ENCODE measurements around the gene BORCS6.

The BORCS6 gene

DNA sequence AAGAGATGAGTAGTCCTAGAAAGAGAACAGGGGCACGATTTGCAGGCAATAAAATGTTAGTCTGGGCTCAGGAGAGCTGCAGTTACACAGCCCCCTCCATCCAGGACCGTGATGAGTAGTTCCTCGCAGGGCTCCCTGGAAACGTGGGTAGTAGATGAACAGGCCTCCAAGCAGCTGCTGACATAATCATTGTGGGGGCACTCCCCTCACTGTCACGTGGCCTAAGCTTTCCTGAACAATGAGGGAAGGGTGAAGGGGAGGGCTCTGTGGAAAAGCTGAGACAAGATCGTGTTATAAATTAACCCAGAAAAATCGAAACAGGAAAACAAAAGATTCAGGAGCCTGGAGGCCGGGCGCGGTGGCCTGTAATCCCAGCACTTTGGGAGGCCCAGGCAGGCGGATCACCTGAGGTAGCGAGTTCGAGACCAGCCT, 36.4 kb downstream of the BORCS6 start:
- DNase-seq, result peak; percentile 9

- DNase-seq, result no peak
Observed at GRCh38 chr17:8153031-8153451, 36.9 kb downstream of the BORCS6 start.

DNA sequence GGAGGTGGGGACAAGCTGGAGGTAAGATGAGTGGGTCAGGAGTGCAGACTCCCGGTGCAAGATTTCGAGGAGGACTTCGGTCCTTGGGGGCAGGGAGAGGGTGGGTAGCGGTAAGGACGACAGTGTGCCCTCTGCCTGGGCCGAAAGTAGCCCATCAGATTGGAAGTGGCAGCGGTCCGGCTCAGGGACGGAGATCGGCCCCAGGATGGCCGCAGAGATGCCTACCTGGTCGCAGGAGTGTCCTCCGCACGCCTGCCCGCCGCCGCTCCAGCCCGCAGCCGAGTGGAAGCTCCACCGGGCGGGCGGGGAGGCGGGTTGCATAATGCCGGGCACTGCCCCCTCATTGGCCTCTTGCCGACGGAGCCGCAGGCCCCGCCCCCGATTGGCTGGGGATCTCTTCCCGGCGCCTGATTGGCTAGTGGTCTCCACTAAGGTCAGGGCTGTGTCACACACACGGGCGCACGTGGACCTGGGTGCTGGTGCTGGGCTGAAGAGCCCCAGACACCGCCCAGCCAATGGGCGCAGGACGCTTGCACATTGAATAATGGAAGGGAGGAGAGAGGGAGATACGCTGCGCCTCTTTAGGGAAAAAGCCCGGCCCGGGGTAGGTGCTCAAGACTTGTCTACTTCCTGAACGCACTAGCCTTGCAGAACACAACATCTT, 37.7 kb downstream of the BORCS6 start, which contains the start of gene PER1:
PER1 (minus strand) TSS at position 293 of the 664 bp plus-strand sequence. CDS start 1,698 bp downstream, outside the sequence.
- peak; percentile 90 for DNase-seq

GRCh38 chr17:8151641-8152111, 38.3 kb downstream of the BORCS6 start:
- DNase-seq, result no peak

DNA sequence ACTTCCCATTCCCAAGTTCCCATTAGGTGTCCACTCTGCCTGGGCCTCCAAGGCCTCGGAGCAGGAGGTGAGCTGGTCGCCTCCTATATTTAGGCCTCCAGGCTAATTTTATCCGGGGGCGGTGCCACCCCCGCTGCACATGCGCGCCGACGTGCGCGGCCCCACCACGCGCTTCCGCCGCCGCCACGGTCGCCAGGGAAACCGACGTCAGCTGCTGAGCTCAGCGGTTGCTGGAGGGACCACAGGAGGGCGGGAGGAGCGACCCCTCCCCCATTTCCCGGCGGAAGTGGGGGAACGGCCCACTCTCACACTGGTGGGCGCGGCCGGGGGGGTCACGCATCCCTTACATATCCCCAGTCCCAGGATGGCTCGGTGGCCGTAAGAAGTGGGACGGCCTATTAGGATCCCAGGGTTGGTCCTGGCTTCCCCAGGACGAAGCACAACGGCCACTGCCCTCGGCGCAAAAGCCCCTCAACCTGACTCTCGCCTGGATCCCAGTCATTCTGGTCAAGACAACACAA, 38.8 kb downstream of the BORCS6 start:
- peak; percentile 81 for DNase-seq

DNA sequence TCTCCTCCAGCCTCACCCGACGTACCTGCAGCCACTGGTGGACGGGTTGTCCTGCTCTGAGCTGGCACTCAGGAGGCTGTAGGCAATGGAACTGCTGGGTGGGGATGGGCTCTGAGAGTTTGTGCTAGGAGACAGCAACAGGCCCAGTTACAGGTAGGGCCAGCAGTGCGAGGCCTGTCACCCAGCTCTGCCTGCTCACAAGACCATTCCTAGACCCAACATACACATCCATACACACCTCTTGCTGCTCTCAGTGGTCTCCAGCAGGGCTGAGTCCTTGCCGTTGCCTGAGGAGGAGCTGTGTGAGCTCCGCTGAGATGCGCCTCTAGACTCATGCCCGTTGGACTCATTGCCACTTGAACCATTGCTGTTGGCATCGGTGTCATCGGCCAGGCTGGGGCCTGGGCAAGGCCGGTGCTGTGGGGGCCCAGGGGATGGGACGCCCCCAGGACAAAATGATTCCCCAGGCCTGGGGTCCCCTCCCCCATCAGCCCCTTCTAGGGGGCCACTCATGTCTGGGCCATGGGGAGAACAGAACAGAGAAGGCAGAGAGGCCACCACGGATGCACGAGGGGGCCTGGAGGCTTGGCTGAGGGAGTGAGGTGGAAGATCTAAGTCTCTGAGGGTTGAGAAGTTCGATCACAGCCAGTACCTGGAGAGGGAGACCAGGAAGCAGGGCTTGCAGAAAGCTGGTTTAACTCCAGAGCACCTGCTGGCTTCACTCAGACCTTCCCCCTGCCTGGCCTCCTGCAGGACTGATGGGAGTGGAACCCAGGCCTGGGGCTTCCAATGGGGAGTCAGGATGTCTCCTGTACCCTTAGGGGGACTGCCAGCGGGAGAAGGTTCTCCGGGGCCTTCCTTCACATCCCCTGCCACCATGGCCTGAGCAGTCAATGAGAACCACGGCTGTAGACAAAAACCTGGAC, 39.5 kb downstream of the BORCS6 start:
- DNase-seq, result no peak

DNA sequence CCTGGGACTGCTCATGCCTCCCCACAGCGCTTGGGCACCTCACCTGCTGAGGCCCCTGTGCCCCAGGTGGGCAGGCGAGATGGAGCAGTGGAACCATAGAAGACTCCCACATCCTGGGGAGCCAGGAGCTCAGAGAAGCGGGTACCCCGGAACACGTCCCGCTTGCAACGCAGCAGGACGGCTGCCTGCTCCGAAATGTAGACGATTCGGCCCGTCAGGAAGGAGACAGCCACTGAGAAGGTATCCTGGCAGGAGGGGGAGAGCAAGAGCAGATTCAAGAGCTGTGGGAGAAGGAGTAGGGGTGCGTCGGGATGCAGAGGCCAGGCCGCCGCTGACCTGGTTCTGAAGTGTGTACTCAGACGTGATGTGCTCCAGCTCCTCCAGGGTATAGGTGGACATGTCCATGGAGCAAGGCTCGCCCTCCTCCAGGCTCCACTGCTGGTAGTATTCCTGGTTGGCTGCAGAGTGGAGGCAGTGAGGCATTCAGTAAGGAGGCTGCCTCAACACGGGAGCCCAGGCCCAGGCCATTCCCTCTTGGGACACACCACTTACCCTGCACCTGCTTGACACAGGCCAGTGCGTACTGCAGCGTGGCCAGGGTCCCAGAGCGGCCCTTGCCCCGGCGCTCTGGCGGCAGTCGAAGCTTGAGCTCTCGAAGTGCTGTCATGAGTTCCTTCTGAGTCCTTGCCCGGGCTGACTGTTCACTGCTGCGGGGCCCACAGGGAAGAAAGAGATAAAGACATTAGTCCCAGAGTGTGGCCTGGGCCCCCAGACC, 40.4 kb downstream of the BORCS6 start:
- no peak for DNase-seq

- DNase-seq, result no peak
Observed at GRCh38 chr17:8148560-8148959, 41.4 kb downstream of the BORCS6 start.

GRCh38 chr17:8147805-8148404, 42.1 kb downstream of the BORCS6 start:
- peak; percentile 6 for DNase-seq

- no peak for DNase-seq
Observed at GRCh38 chr17:8147141-8147804, 42.7 kb downstream of the BORCS6 start.

DNA sequence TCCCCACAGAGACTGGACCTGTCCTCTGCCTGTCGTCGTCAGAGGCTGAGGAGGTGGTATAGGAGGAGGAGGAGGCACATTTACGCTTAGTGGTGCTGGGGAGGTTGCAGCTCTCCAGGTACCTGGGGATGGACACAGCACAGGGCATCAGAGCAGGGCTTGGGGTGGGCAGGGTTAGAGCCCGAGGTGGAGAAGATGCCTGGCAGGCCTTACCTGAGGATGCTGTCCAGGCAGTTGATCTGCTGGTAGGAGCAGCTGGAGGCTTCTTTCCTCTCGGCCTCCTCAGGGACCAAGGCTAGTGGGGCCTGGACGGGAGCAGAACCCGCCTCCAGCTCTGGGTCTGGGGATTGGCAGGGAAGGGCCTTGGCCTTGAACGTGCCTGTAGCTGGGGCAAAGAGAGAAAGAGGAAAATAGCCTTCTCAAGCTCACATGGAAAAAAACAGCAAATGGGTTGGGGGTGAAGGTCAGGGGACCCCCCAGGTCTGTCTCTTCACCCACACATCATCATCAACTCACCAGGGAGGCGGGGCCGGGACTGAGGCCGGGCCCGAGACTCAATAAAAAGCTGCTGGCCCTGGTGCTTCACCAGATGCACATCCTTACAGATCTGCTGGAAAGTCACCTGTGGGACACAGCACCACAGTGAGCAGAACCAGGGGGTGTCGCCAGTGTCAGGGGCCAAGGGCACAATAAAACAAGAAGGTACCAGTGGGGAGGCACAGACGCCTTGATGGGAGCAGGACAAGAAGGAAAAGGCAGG, 43.4 kb downstream of the BORCS6 start:
- peak; percentile 5 for DNase-seq

- no peak for DNase-seq
Observed at GRCh38 chr17:8145811-8146210, 44.2 kb downstream of the BORCS6 start.

GRCh38 chr17:8144401-8145231, 45.4 kb downstream of the BORCS6 start:
- no peak for DNase-seq

DNA sequence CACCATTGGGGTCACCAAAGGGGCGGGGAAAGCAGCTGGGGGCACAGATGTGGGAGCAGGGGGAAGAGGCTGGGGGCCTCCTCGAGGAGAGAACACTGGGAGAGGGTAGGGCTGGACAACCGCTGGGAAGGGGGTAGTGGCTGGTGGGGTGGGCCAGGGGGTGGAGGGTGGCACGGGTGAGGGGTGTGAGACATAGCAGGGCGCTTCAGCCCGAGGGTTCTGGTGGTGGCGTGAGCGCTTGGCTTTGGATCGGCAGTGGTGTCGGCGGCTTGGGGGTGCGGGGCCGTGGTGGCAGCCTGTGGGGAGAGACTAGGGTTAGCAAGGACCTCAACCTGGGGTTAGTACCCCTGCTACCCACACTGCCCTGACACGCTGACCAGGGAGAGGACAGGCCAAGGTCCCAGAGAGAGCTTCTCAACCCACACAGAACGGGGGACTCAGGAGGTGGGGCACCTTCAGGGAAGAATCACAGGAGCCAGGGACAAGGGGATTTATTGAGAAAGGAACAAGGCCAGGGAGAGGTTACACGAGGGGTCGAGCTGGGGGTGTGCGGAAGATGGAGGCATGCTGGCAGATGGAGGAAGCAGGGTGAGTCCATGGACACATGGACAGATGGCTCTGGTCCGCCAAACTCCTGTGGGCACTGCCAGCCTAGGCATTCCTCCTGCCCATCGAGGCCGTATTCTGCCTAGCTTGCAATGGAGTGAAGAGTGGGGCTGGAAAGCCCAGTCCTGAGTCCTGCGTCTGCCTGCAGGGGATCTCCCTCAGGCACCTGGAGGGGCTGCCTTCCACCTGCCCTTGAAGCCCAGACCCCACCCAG, 46.2 kb downstream of the BORCS6 start:
- no peak for DNase-seq

- DNase-seq, result no peak
Observed at GRCh38 chr17:8142887-8143580, 46.9 kb downstream of the BORCS6 start.

GRCh38 chr17:8142158-8142886, 47.7 kb downstream of the BORCS6 start:
- DNase-seq, result no peak

DNA sequence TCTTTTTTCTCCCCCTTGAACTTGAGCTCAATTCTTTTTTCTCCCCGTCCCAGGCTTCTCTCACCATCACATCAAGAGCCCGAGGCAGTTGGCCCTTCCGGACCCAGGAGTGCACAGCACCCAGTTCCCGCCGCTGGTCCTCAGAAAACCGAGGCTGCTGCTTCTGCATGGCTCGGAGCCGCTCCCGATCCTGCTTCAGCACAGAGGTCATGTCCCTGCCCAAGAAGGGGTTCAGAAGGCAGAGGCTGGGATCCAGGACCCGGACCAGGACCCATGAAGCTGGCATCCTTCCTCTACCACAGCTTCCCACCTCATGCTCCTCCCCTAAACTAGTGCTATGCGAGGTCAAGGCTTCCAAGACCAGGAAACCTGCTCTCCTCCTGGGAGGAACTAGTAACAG, 48.2 kb downstream of the BORCS6 start:
- no peak for DNase-seq

DNA sequence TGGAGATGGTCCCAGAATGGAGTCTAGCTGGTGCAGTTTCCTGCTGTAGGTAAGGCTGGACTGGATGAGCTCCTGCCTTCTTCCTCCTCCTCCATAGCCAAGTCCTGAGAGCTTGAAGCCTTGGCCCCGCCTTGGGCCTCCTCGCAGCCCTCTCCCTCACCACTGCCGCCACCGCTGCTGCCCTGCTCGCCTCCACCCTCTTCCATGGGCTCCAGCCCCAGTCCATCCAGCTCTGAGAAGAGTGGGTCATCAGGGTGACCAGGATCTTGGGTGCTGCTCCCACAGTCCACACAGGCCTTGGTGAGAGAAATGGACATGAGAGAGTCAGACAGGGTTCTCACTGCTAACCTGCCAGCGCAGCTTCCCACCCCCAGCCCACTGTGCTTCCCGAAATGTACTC, 48.9 kb downstream of the BORCS6 start:
- no peak for DNase-seq

All from 8988T (cell line).